ENCODE data around the gene FBXW9. TPM values are rescaled to one million over a fixed set of nuclear protein-coding genes. Genes with fewer than 3 reads are reported as not detected.
"Not testable (repeated sequence)": the region's sequence is repeated elsewhere in the genome, so short reads cannot be mapped to it uniquely, and the experiment has no call there.

Gene FBXW9
- total RNA-seq, 6 experiments from 2014 or later: 1.6 to 4.9 (median 2.6) TPM

GRCh38 chr19:12647047-12647446 is 49.4 kb downstream of the FBXW9 start:
- DNase-seq (no peak), ATAC-seq (no peak)
- Histone ChIP-seq H3K36me3 (no peaks in the 10 kb centered on the region), H3K27ac (no peak overlapping the region), H3K9me3 (no peaks in the 10 kb centered on the region), H3K27me3 (no peaks in the 10 kb centered on the region), H3K4me3 (no peak overlapping the region), H3K4me1 (peaks cover 0 to 6% (median 0%) of the 10 kb centered on the region in 4 donors)
- no peak for TF ChIP-seq POLR2A (IDR thresholded peaks at IDR 0.05)
- TF ChIP-seq, protein P1, sequence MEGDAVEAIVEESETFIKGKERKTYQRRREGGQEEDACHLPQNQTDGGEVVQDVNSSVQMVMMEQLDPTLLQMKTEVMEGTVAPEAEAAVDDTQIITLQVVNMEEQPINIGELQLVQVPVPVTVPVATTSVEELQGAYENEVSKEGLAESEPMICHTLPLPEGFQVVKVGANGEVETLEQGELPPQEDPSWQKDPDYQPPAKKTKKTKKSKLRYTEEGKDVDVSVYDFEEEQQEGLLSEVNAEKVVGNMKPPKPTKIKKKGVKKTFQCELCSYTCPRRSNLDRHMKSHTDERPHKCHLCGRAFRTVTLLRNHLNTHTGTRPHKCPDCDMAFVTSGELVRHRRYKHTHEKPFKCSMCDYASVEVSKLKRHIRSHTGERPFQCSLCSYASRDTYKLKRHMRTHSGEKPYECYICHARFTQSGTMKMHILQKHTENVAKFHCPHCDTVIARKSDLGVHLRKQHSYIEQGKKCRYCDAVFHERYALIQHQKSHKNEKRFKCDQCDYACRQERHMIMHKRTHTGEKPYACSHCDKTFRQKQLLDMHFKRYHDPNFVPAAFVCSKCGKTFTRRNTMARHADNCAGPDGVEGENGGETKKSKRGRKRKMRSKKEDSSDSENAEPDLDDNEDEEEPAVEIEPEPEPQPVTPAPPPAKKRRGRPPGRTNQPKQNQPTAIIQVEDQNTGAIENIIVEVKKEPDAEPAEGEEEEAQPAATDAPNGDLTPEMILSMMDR (IDR thresholded peaks at IDR 0.05): no peak
- WGBS (ENCODE audit: insufficient coverage, low coverage, low lambda C conversion rate, missing lambda C conversion rate): 79% methylated on average over 2 of the region's 8 CpGs
- intact Hi-C loops (cut with DNase I): no loop called here

DNA sequence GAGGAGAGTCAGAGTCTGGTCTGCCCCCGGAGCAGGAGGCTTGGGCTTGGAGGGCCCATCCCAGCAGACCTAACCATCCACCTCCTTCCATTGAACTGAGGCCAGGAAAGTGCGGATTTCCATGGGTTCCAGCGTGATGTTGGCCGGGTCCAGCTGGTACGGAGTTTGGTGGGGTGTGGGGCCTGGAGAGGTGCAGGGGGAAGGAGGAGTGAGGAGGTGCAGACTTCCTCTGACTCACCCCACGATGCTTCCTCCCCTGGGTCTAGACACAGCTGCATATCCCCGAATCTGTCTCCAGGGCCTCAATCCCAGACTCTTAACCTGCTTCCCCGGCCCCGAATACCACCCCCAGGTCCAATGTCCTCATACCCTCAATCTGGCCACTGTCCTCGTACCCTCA is 49.9 kb downstream of the FBXW9 start:
- ATAC-seq: no peak

GRCh38 chr19:12643716-12644115 is 52.7 kb downstream of the FBXW9 start:
- H3K9me3 ChIP-seq; intact Hi-C loops (cut with DNase I); H3K27me3 ChIP-seq; H3K36me3 ChIP-seq; DNase-seq; H3K4me3 ChIP-seq; H3K27ac ChIP-seq; ATAC-seq: not testable (repeated sequence)
- peaks cover 0 to 12% (median 0%) of the 10 kb centered on the region in 4 donors for H3K4me1 ChIP-seq
- WGBS (ENCODE audit: insufficient coverage, low coverage, low lambda C conversion rate, missing lambda C conversion rate): 94% methylated on average over 6 of the region's 14 CpGs

More for the DNA sequence above, 49.9 kb downstream of the FBXW9 start:
- intact Hi-C loops (cut with DNase I): no loop called here
- Histone ChIP-seq H3K9me3 (no peaks in the 10 kb centered on the region), H3K4me3 (no peak overlapping the region), H3K27me3 (no peaks in the 10 kb centered on the region), H3K4me1 (peaks cover 0 to 6% (median 0%) of the 10 kb centered on the region in 4 donors), H3K27ac (no peak overlapping the region), H3K36me3 (no peaks in the 10 kb centered on the region)
- no peak for DNase-seq
- TF ChIP-seq POLR2A (IDR thresholded peaks at IDR 0.05): no peak
- TF ChIP-seq, protein P1 (IDR thresholded peaks at IDR 0.05): no peak
- 92% methylated on average over 2 of the region's 10 CpGs for WGBS (ENCODE audit: insufficient coverage, low coverage, low lambda C conversion rate, missing lambda C conversion rate)

- Histone ChIP-seq H3K27ac (no peak overlapping the region), H3K4me1 (peaks cover 0 to 6% (median 0%) of the 10 kb centered on the region in 4 donors), H3K9me3 (no peaks in the 10 kb centered on the region), H3K4me3 (no peak overlapping the region), H3K27me3 (no peaks in the 10 kb centered on the region), H3K36me3 (no peaks in the 10 kb centered on the region)
- WGBS (ENCODE audit: insufficient coverage, low coverage, low lambda C conversion rate, missing lambda C conversion rate): 88% methylated on average over 11 of the region's 26 CpGs
- DNase-seq: no peak
- no peak for ATAC-seq
- no peak for TF ChIP-seq POLR2A (IDR thresholded peaks at IDR 0.05)
- intact Hi-C loops (cut with DNase I): no loop called here
Observed at GRCh38 chr19:12642506-12642905, 53.9 kb downstream of the FBXW9 start.

DNA sequence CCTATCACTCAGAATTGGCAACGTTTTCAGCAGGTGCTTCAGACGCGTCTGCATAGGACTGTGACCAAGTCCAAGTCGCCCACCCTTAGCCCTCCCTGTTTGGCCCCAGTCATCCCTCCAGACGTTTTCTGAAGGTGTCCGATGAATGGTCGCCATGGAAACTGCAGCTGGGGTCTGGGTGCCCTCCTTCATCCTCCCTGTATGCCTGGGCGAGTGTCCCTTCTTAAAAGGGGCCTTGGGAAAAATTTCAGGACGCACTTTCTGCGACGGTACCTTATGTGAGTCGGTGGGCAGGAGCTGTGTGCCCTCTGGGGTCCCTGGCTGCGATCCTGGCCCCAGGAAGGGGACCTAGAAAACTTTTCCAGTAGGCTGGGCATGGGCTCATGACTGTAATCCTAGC is 55.0 kb downstream of the FBXW9 start:
- TF ChIP-seq, protein P1 (IDR thresholded peaks at IDR 0.05): no peak
- TF ChIP-seq POLR2A (IDR thresholded peaks at IDR 0.05): no peak
- ATAC-seq (no peak), DNase-seq (peak in 1 of 3 donors; percentile 25)
- Histone ChIP-seq H3K4me3 (no peak overlapping the region), H3K36me3 (no peaks in the 10 kb centered on the region), H3K27ac (no peak overlapping the region), H3K27me3 (no peaks in the 10 kb centered on the region), H3K9me3 (no peaks in the 10 kb centered on the region), H3K4me1 (peaks cover 0 to 6% (median 0%) of the 10 kb centered on the region in 4 donors)
- WGBS (ENCODE audit: insufficient coverage, low coverage, low lambda C conversion rate, missing lambda C conversion rate): 64% methylated on average over 8 of the region's 13 CpGs
- intact Hi-C loops (cut with DNase I): no loop called here
